ENCODE results near the gene NHSL2.

NHSL2 gene

GRCh38 chrX:71991164-71991563 is 80.5 kb downstream of the NHSL2 start:
- H3K4me3 ChIP-seq (ENCODE audit: low read length), result no peak overlapping the region
- TF ChIP-seq ZNF274 (IDR thresholded peaks at IDR 0.05; ENCODE audit: low read depth, low read length), result no peak

- TF ChIP-seq ZNF274 (IDR thresholded peaks at IDR 0.05; ENCODE audit: low read depth, low read length), result no peak
- no peak overlapping the region for H3K4me3 ChIP-seq (ENCODE audit: low read length)
Measured at GRCh38 chrX:71992711-71993110, 82.1 kb downstream of the NHSL2 start.

- TF ChIP-seq ZNF274 (IDR thresholded peaks at IDR 0.05; ENCODE audit: low read depth, low read length), result no peak
- H3K4me3 ChIP-seq (ENCODE audit: low read length), result no peak overlapping the region
Measured at GRCh38 chrX:71993371-71993770, 82.7 kb downstream of the NHSL2 start.

- no peak overlapping the region for H3K4me3 ChIP-seq (ENCODE audit: low read length)
- no peak for TF ChIP-seq ZNF274 (IDR thresholded peaks at IDR 0.05; ENCODE audit: low read depth, low read length)
Measured at GRCh38 chrX:71994601-71995000, 84.0 kb downstream of the NHSL2 start.

- no peak for TF ChIP-seq ZNF274 (IDR thresholded peaks at IDR 0.05; ENCODE audit: low read depth, low read length)
- no peak overlapping the region for H3K4me3 ChIP-seq (ENCODE audit: low read length)
Measured at GRCh38 chrX:71995122-71995521, 84.5 kb downstream of the NHSL2 start.

- TF ChIP-seq ZNF274 (IDR thresholded peaks at IDR 0.05; ENCODE audit: low read depth, low read length), result no peak
- H3K4me3 ChIP-seq (ENCODE audit: low read length), result no peak overlapping the region
Measured at GRCh38 chrX:71996136-71996535, 85.5 kb downstream of the NHSL2 start.

- no peak for TF ChIP-seq ZNF274 (IDR thresholded peaks at IDR 0.05; ENCODE audit: low read depth, low read length)
- no peak overlapping the region for H3K4me3 ChIP-seq (ENCODE audit: low read length)
Measured at GRCh38 chrX:71996826-71997225, 86.2 kb downstream of the NHSL2 start.

- TF ChIP-seq ZNF274 (IDR thresholded peaks at IDR 0.05; ENCODE audit: low read depth, low read length), result no peak
- no peak overlapping the region for H3K4me3 ChIP-seq (ENCODE audit: low read length)
Measured at GRCh38 chrX:71997320-71997719, 86.7 kb downstream of the NHSL2 start.

- no peak for TF ChIP-seq ZNF274 (IDR thresholded peaks at IDR 0.05; ENCODE audit: low read depth, low read length)
- no peak overlapping the region for H3K4me3 ChIP-seq (ENCODE audit: low read length)
Measured at GRCh38 chrX:71998836-71999509, 88.3 kb downstream of the NHSL2 start.

GRCh38 chrX:71999535-71999934 is 88.9 kb downstream of the NHSL2 start:
- TF ChIP-seq ZNF274 (IDR thresholded peaks at IDR 0.05; ENCODE audit: low read depth, low read length), result no peak
- no peak overlapping the region for H3K4me3 ChIP-seq (ENCODE audit: low read length)

- TF ChIP-seq ZNF274 (IDR thresholded peaks at IDR 0.05; ENCODE audit: low read depth, low read length), result no peak
- no peak overlapping the region for H3K4me3 ChIP-seq (ENCODE audit: low read length)
Measured at GRCh38 chrX:72001471-72001870, 90.8 kb downstream of the NHSL2 start.

- no peak for TF ChIP-seq ZNF274 (IDR thresholded peaks at IDR 0.05; ENCODE audit: low read depth, low read length)
- H3K4me3 ChIP-seq (ENCODE audit: low read length), result no peak overlapping the region
Measured at GRCh38 chrX:72001906-72002305, 91.3 kb downstream of the NHSL2 start.

GRCh38 chrX:72002875-72003274 is 92.2 kb downstream of the NHSL2 start:
- TF ChIP-seq ZNF274 (IDR thresholded peaks at IDR 0.05; ENCODE audit: low read depth, low read length), result no peak
- no peak overlapping the region for H3K4me3 ChIP-seq (ENCODE audit: low read length)

- H3K4me3 ChIP-seq (ENCODE audit: low read length), result no peak overlapping the region
- TF ChIP-seq ZNF274 (IDR thresholded peaks at IDR 0.05; ENCODE audit: low read depth, low read length), result no peak
Measured at GRCh38 chrX:72003811-72004750, 93.4 kb downstream of the NHSL2 start.

- no peak for TF ChIP-seq ZNF274 (IDR thresholded peaks at IDR 0.05; ENCODE audit: low read depth, low read length)
- no peak overlapping the region for H3K4me3 ChIP-seq (ENCODE audit: low read length)
Measured at GRCh38 chrX:72005046-72005445, 94.4 kb downstream of the NHSL2 start.

Measured in GM08714 (cell line).